K562 (cell line): ENCODE results near the gene WASHC4. TPM values are rescaled to one million over a fixed set of nuclear protein-coding genes. Genes with fewer than 3 reads are reported as not detected.

Experiments
- ATAC-seq: fragments of 200-7000 bp; cut with Tn5 transposase; 3 replicates; pipeline ENCODE4 v1.9.1; 2020; ENCODE audit warnings: moderate library complexity
- BruUV-seq: library from RNA; stranded (reverse); fragments of 400-500 nt; replicated peaks from 2 replicates; lab custom pipeline; 2021; lab: Mats Ljungman, UMichigan
- CTCF ChIA-PET: fragments of 300-600 bp; formaldehyde crosslinking; extraction: SDS; loops from one replicate; lab custom pipeline; 2021; ENCODE audit warnings: low intra/inter-chr PET ratio; lab: Yijun Ruan, JAX
- POLR2A ChIA-PET: fragments of 300-600, 350-650 bp; sonication (Branson Sonifier 250); formaldehyde crosslinking; extraction: SDS; loops from one replicate; lab custom pipeline; 2021; ENCODE audit warnings: antibody characterized with exemption, inconsistent platforms; lab: Yijun Ruan, JAX
- DNase-seq, 4 experiments: peaks; one replicate each; pipeline versions ENCODE4 v3.0.0 to v3.0.0-alpha.2; 2011 to 2018; ENCODE audit warnings: low spot score in 3 of 4, mixed read lengths in 3 of 4; ENCODE audit errors: extremely low read depth in 1 of 4
- FAIRE-seq: peaks from 2 replicates; lab custom pipeline; 2011; peaks lifted over from hg19 to GRCh38; lab: Jason Lieb, UNC
- H2AFZ ChIP-seq: 2 replicates; pipeline ENCODE4 v1.6.0; 2011; ENCODE audit warnings: low read depth, low read length, control low read depth, inconsistent platforms
- H3K27ac ChIP-seq: fragments of 200-600 bp; 3 replicates; pipeline ENCODE4 v1.8.0; 2011; ENCODE audit warnings: low read depth, mild to moderate bottlenecking, control low read depth, inconsistent platforms, low read length, moderate library complexity, mixed read lengths; ENCODE audit errors: extremely low read depth
- H3K27me3 ChIP-seq, 2 experiments: fragments of 300-600 bp in 1 of 2; 2 replicates in 1 of 2; 3 replicates in 1 of 2; pipeline versions ENCODE4 v1.6.0 to v1.8.0; 2011; ENCODE audit warnings: inconsistent platforms in 2 of 2, low read length in 2 of 2, mild to moderate bottlenecking in 1 of 2, mixed read lengths in 1 of 2, moderate library complexity in 1 of 2; ENCODE audit not compliant: control insufficient read depth in 2 of 2, insufficient read depth in 2 of 2
- H3K36me3 ChIP-seq: fragments of 300-600 bp; 3 replicates; pipeline ENCODE4 v1.8.0; 2011; ENCODE audit warnings: mild to moderate bottlenecking, low read length, inconsistent platforms; ENCODE audit not compliant: control insufficient read depth, insufficient read depth
- H3K4me1 ChIP-seq, 2 experiments: fragments of 200-600 bp in 1 of 2; replicated peaks in 1 of 2; 2 replicates in 1 of 2; 3 replicates in 1 of 2; pipeline versions ENCODE4 v1.5.1 to v1.8.0; 2011; ENCODE audit warnings: inconsistent platforms in 2 of 2, low read length in 2 of 2, mild to moderate bottlenecking in 1 of 2, mixed read lengths in 1 of 2, moderate library complexity in 1 of 2; ENCODE audit not compliant: control insufficient read depth in 2 of 2, insufficient read depth in 2 of 2
- H3K4me2 ChIP-seq: 2 replicates; pipeline ENCODE4 v1.6.1; 2011; ENCODE audit warnings: low read length, control low read depth, inconsistent platforms, mixed read lengths; ENCODE audit not compliant: insufficient read depth
- H3K4me3 ChIP-seq: fragments of 200-600 bp; sonication (generic), shearing (Covaris generic); 2 replicates; pipeline ENCODE4 v1.5.1; 2016; ENCODE audit warnings: control low read depth, inconsistent platforms
- H3K79me2 ChIP-seq: fragments of 200-600 bp; 3 replicates; pipeline ENCODE4 v1.8.0; 2011; ENCODE audit warnings: low read length, inconsistent platforms; ENCODE audit not compliant: control insufficient read depth, insufficient read depth
- H3K9ac ChIP-seq, 2 experiments: 2 replicates each; pipeline versions ENCODE4 v1.6.0 to v1.6.1; 2011; ENCODE audit warnings: low read depth in 2 of 2, low read length in 2 of 2, control low read depth in 1 of 2, inconsistent platforms in 1 of 2, mild to moderate bottlenecking in 1 of 2, mixed read lengths in 1 of 2; ENCODE audit not compliant: insufficient read depth in 1 of 2
- H3K9me1 ChIP-seq: one replicate; pipeline ENCODE4 v1.6.0; 2011; ENCODE audit warnings: inconsistent platforms, mild to moderate bottlenecking, low read length, moderate library complexity; ENCODE audit not compliant: control insufficient read depth, insufficient read depth
- H3K9me3 ChIP-seq: replicated peaks from 2 replicates; pipeline ENCODE4 v1.5.1; 2011; ENCODE audit warnings: low read depth, low read length, inconsistent platforms; ENCODE audit not compliant: control insufficient read depth, insufficient read depth
- H4K20me1 ChIP-seq: replicated peaks from 2 replicates; pipeline ENCODE4 v1.6.1; 2011; ENCODE audit warnings: low read length, inconsistent platforms, mixed read lengths; ENCODE audit not compliant: control insufficient read depth, insufficient read depth
- BCOR ChIP-seq: fragments of 450-650 bp; IDR thresholded peaks from 2 replicates; pipeline ENCODE4 v1.6.1; 2016
- CHCHD3 ChIP-seq: fragments of 250-450 bp; sonication (Bioruptor Pico); IDR thresholded peaks from 2 replicates; pipeline ENCODE4 v2.1.2; 2022; ENCODE audit warnings: mild to moderate bottlenecking
- CSDE1 ChIP-seq, 2 experiments: fragments of 450-650 bp; IDR thresholded peaks; 2 replicates each; pipeline ENCODE4 v1.6.1; 2016; ENCODE audit warnings: mild to moderate bottlenecking in 1 of 2
- FOXA1 ChIP-seq: fragments of 450-650 bp; IDR thresholded peaks from 2 replicates; pipeline ENCODE4 v1.6.1; 2016; ENCODE audit warnings: mild to moderate bottlenecking, borderline replicate concordance
- FOXJ2 ChIP-seq: fragments of 200-800 bp; sonication (Bioruptor generic); IDR thresholded peaks from 2 replicates; pipeline ENCODE4 v1.6.1; 2016; ENCODE audit warnings: missing genetic modification characterization, missing compliant biosample characterization
- HCFC1 ChIP-seq: IDR thresholded peaks from 2 replicates; pipeline ENCODE4 v1.6.1; 2012; ENCODE audit warnings: low read depth, low read length, improper control_type of control experiment
- ILK ChIP-seq: fragments of 450-650 bp; IDR thresholded peaks from 2 replicates; pipeline ENCODE4 v1.6.1; 2016; ENCODE audit warnings: missing genetic modification characterization, low read depth, mild to moderate bottlenecking, missing compliant biosample characterization, moderate library complexity, borderline replicate concordance
- KDM1A ChIP-seq, 2 experiments: fragments of 450-650 bp; IDR thresholded peaks; 2 replicates each; pipeline ENCODE4 v1.6.1; 2016; ENCODE audit warnings: mild to moderate bottlenecking in 2 of 2
- RBM25 ChIP-seq: fragments of 200-400 bp; formaldehyde crosslinking; IDR thresholded peaks from 2 replicates; pipeline ENCODE4 v1.6.1; 2018; ENCODE audit warnings: low read length, low read depth, moderate library complexity; ENCODE audit not compliant: severe bottlenecking
- U2AF1 ChIP-seq: fragments of 200-400 bp; formaldehyde crosslinking; optimal IDR thresholded peaks from 2 replicates; pipeline ENCODE3; 2017; ENCODE audit warnings: mild to moderate bottlenecking, low read depth, low read length, moderate library complexity
- VEZF1 ChIP-seq: fragments of 200-800 bp; sonication (Bioruptor generic); IDR thresholded peaks from 2 replicates; pipeline ENCODE4 v1.6.1; 2017; ENCODE audit warnings: missing genetic modification characterization, missing compliant biosample characterization
- ZFP30 ChIP-seq: fragments of 250-450 bp; sonication (Bioruptor Pico); IDR thresholded peaks from 2 replicates; pipeline ENCODE4 v1.8.0; 2022; ENCODE audit warnings: moderate library complexity, mild to moderate bottlenecking, inconsistent platforms, borderline replicate concordance
- ZKSCAN8 ChIP-seq: fragments of 200-800 bp; sonication (Bioruptor generic); IDR thresholded peaks from 2 replicates; pipeline ENCODE4 v1.6.1; 2016; ENCODE audit warnings: missing genetic modification characterization, missing compliant biosample characterization
- ZNF133 ChIP-seq: fragments of 250-450 bp; sonication (Bioruptor Pico); IDR thresholded peaks from 2 replicates; pipeline ENCODE4 v1.4.0; 2020; ENCODE audit warnings: mild to moderate bottlenecking
- ZNF146 ChIP-seq: IDR thresholded peaks from one replicate; pipeline ENCODE4 v1.6.1; 2018; ENCODE audit warnings: missing compliant biosample characterization; ENCODE audit not compliant: unreplicated experiment
- ZNF696 ChIP-seq: fragments of 250-450 bp; sonication (Bioruptor Pico); conservative IDR thresholded peaks from 2 replicates; pipeline ENCODE4 v1.4.0; 2020; ENCODE audit warnings: mild to moderate bottlenecking, moderate library complexity
- ZNF75A ChIP-seq: fragments of 450-650 bp; formaldehyde crosslinking; IDR thresholded peaks from 2 replicates; pipeline ENCODE4 v1.4.0; 2020; ENCODE audit warnings: mild to moderate bottlenecking
- WGBS: fragments of 100-300 bp; shearing (Covaris generic); methylation state at CpG from one replicate; pipeline ENCODE4 v1.1.6; 2016; ENCODE audit warnings: low coverage, mixed read lengths; ENCODE audit not compliant: insufficient coverage; ENCODE audit errors: missing lambda C conversion rate; 5-methylcytosine and 5-hydroxymethylcytosine counted together
- in situ Hi-C: fragments of 300-500 bp; cut with MboI; formaldehyde crosslinking; loops from 4 replicates; pipeline ENCODE4 v1.15.0; 2018; ENCODE audit warnings: inconsistent platforms, mixed read lengths
- intact Hi-C: fragments of 100-400 bp; cut with micrococcal nuclease; formaldehyde crosslinking; loops from 2 replicates; pipeline ENCODE4 v1.14.2; 2022
- polyA plus RNA-seq, 8 experiments: library from polyadenylated mRNA; depleted of rRNA in 4 of 8; stranded (reverse) in 5 of 8; unstranded in 3 of 8; fragments of >200 nt; fragmentation: Nextera tagmentation in 2 of 8; fragmentation: Illumina TruSeq in 1 of 8; extraction: Ambion mirVana in 2 of 8; extraction: Trizol in 1 of 8; gene quantifications; 2 replicates each; pipeline versions ENCODE4 v1.2.1 to v1.2.3, GENCODE V29; 2011 to 2014; ENCODE audit warnings: inconsistent platforms in 1 of 8, missing spikeins in 1 of 8
- total RNA-seq, 7 experiments: library from RNA; depleted of rRNA in 6 of 7; stranded (reverse); fragments of >200 nt in 6 of 7; fragmentation: Illumina TruSeq in 2 of 7; extraction: Trizol in 2 of 7; gene quantifications; 2 replicates each; pipeline versions ENCODE4 v1.2.1 to v1.2.3, GENCODE V29; 2011 to 2021; ENCODE audit warnings: low replicate concordance in 1 of 7
- TF ChIP-seq, protein P1 (sequence below): fragments of 250-450 bp; sonication (Bioruptor Pico); IDR thresholded peaks from 2 replicates; pipeline ENCODE4 v1.5.0; 2020; ENCODE audit warnings: mild to moderate bottlenecking
- TF ChIP-seq, protein P2 (sequence below): fragments of 250-450 bp; sonication (Bioruptor Pico); IDR thresholded peaks from 2 replicates; pipeline ENCODE4 v1.8.0; 2021; ENCODE audit warnings: borderline replicate concordance, mild to moderate bottlenecking, moderate library complexity; ENCODE audit not compliant: poor library complexity, severe bottlenecking

WASHC4 gene
- total and polyA plus RNA-seq, 9 of the 15 experiments (the other 6 are each of a cell fraction or from before 2014, with no cell fraction given), result 12.5 to 38.5 (median 21.3) TPM

- POLR2A ChIA-PET, result interaction anchor here (1.4 kb wide), 1 partner anchor 21 kb away, joined by 3 read pairs; the partner anchor contains the start of gene ALDH1L2
Observed at GRCh38 chr12:105104762-105105161, 2.8 kb upstream of the WASHC4 start.

More at GRCh38 chr12:105104762-105105161, 2.8 kb upstream of the WASHC4 start:
- H3K79me2 ChIP-seq, result peaks cover 22% of the 10 kb centered on the region
- ATAC-seq, result no peak
- no peak overlapping the region for H3K4me2 ChIP-seq
- DNase-seq, result no peak
- in situ Hi-C loops, result no loop called here
- H4K20me1 ChIP-seq, result no peaks in the 10 kb centered on the region
- H3K9me1 ChIP-seq, result no peaks in the 10 kb centered on the region
- peaks cover 0 to 5% of the 10 kb centered on the region in 2 experiments; a peak in 2 of 5 replicates for H3K4me1 ChIP-seq
- no peak overlapping the region for H3K4me3 ChIP-seq
- no peaks in the 10 kb centered on the region for H3K27me3 ChIP-seq
- H3K9ac ChIP-seq, result no peak overlapping the region
- H3K36me3 ChIP-seq, result no peaks in the 10 kb centered on the region
- intact Hi-C loops, result loop anchor here (5.0 kb wide), 2 partner anchors 117 to 372 kb away; partner anchors contain the start of gene NOPCHAP1
- TF ChIP-seq BCOR (peak; percentile 71), ZNF75A (CRISPR knock-in tag) (no peak), FOXJ2 (no peak), FOXA1 (no peak), ZNF133 (CRISPR knock-in tag) (no peak), U2AF1 (no peak), VEZF1 (CRISPR knock-in tag) (no peak), ILK (tag) (no peak), HCFC1 (no peak), KDM1A (IDR thresholded peaks at IDR 0.05) (peak; percentile 17 to 29; a peak in 2 of 4 replicates), CHCHD3 (CRISPR knock-in tag) (no peak), RBM25 (peak; percentile 85), ZFP30 (CRISPR knock-in tag) (no peak), ZNF696 (CRISPR knock-in tag) (no peak), ZNF146 (CRISPR knock-in tag) (peak; percentile 100), CSDE1 (IDR thresholded peaks at IDR 0.05) (no peak), ZKSCAN8 (CRISPR knock-in tag) (no peak)
- TF ChIP-seq, protein P1, sequence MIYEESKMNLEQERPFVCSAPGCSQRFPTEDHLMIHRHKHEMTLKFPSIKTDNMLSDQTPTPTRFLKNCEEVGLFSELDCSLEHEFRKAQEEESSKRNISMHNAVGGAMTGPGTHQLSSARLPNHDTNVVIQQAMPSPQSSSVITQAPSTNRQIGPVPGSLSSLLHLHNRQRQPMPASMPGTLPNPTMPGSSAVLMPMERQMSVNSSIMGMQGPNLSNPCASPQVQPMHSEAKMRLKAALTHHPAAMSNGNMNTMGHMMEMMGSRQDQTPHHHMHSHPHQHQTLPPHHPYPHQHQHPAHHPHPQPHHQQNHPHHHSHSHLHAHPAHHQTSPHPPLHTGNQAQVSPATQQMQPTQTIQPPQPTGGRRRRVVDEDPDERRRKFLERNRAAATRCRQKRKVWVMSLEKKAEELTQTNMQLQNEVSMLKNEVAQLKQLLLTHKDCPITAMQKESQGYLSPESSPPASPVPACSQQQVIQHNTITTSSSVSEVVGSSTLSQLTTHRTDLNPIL (CRISPR knock-in tag), result no peak
- TF ChIP-seq, protein P2, sequence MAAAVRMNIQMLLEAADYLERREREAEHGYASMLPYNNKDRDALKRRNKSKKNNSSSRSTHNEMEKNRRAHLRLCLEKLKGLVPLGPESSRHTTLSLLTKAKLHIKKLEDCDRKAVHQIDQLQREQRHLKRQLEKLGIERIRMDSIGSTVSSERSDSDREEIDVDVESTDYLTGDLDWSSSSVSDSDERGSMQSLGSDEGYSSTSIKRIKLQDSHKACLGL (CRISPR knock-in tag), result no peak
- no peak overlapping the region for H2AFZ ChIP-seq
- CTCF ChIA-PET, result no interaction called here
- no peak overlapping the region for H3K27ac ChIP-seq
- no TSS peak for BruUV-seq
- WGBS, result 0% methylated on average over 1 of the region's 1 CpG
- no peak for FAIRE-seq
- H3K9me3 ChIP-seq, result no peaks in the 10 kb centered on the region
